Left ventricle myocardium inferior (tissue), 1 donor: Measurements from ENCODE around the gene MRPL54. TPM values are rescaled to one million over a fixed set of nuclear protein-coding genes. Genes with fewer than 3 reads are reported as not detected.

ENCODE experiments used
- DNase-seq: peaks from one replicate; pipeline ENCODE4 v3.0.0-alpha.2; 2020
- H3K27ac ChIP-seq: fragments of 200-600 bp; replicated peaks from 2 replicates; pipeline ENCODE4 v1.8.0; 2021
- H3K27me3 ChIP-seq: fragments of 200-600 bp; 2 replicates; pipeline ENCODE4 v1.8.0; 2021; ENCODE audit warnings: low read depth
- H3K36me3 ChIP-seq: fragments of 200-600 bp; 2 replicates; pipeline ENCODE4 v1.8.0; 2021
- H3K4me1 ChIP-seq: fragments of 200-600 bp; 2 replicates; pipeline ENCODE4 v1.8.0; 2021
- H3K4me3 ChIP-seq: fragments of 200-600 bp; 2 replicates; pipeline ENCODE4 v1.8.0; 2021; ENCODE audit warnings: mild to moderate bottlenecking, moderate library complexity
- H3K9me3 ChIP-seq: fragments of 200-600 bp; replicated peaks from 2 replicates; pipeline ENCODE4 v1.8.0; 2021
- CTCF ChIP-seq: fragments of 200-600 bp; IDR thresholded peaks from 2 replicates; pipeline ENCODE4 v1.8.0; 2021; ENCODE audit warnings: antibody characterized with exemption, mild to moderate bottlenecking, borderline replicate concordance
- intact Hi-C: fragments of 100-400 bp; cut with micrococcal nuclease; formaldehyde crosslinking; loops from one replicate; pipeline ENCODE4 v1.11.0; 2022
- total RNA-seq: library from RNA; stranded (reverse); fragmentation: NEBNext Ultra II Directional; extraction: Animal tissue kit (Norgen Biotek cat#: 25700); gene quantifications from one replicate; pipeline ENCODE4 v1.2.1, GENCODE V29; 2021
- donor health status: DM: no; HTN: yes; CAD: no; lungs with severe emphysema.

The MRPL54 gene
- total RNA-seq, 1 donor from 2014 or later = 64.1 TPM

DNA sequence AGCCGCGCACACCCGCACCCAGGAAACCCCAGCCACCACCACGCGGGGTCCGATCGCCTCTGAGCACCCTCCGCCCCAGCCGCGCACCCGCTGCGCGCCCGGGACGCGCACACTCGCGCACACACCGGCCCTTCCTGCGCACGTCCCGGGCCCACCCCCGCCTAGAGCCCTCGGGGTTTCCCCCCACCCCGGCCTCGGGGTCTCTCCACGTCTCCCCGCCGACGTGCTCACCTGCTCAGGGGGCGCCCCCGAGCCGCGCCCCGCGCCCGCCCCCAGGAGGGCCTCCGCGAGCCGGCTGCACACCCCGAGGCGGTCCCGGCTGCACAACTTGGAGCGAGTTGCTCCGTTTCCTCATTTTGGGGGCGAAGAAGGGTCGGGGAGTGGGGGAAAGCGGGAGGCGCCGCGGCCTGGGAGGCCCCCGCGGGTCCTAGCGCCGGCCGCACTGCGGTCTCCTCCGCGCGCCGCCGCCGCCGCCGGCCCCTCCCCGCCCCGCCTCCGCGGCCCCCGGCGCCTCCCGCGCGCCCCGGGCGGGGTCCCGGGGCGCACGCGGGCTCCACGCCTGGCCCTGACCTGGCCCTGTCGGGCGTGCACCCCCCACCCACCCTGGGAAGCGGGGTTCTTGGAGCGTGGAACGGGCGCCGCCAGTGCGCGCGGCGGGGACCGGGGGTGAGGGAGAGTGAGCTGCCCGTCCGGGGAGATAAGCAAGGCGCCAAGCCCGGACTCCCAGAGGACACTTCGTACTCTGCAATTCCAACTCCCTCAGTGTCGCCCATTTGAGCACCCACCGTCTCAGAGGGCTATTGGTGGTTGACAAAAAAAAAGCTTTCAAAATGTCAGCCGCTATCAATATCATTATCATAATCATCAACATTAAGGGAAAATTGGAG, 23.7 kb downstream of the MRPL54 start, which contains the start of gene MATK:
MATK (minus strand) TSS at position 444 of the 887 bp plus-strand sequence. CDS start 1,246 bp downstream, outside the sequence.
- peak within 1 kb of the TSS; percentile 55 for H3K4me3 ChIP-seq
- H3K27me3 ChIP-seq = peaks cover 88% of the 10 kb centered on the region
- H3K27ac ChIP-seq = no peak within 1 kb of the TSS
- peaks cover 24% of the 10 kb centered on the region for H3K9me3 ChIP-seq
- H3K4me1 ChIP-seq = peaks cover 8% of the 10 kb centered on the region
- no peak for TF ChIP-seq CTCF
- no peak for DNase-seq
- intact Hi-C loops = no loop called here
- no peaks in the 10 kb centered on the region for H3K36me3 ChIP-seq

- no peak for TF ChIP-seq CTCF
- intact Hi-C loops = no loop called here
- H3K4me3 ChIP-seq = no peak overlapping the region
- H3K36me3 ChIP-seq = no peaks in the 10 kb centered on the region
- H3K4me1 ChIP-seq = peaks cover 8% of the 10 kb centered on the region
- H3K27ac ChIP-seq = no peak overlapping the region
- no peak for DNase-seq
- H3K27me3 ChIP-seq = peaks cover 67% of the 10 kb centered on the region
- peaks cover 6% of the 10 kb centered on the region for H3K9me3 ChIP-seq
These were observed 26.7 kb downstream of the MRPL54 start for GRCh38 chr19:3788996-3789778.

DNA sequence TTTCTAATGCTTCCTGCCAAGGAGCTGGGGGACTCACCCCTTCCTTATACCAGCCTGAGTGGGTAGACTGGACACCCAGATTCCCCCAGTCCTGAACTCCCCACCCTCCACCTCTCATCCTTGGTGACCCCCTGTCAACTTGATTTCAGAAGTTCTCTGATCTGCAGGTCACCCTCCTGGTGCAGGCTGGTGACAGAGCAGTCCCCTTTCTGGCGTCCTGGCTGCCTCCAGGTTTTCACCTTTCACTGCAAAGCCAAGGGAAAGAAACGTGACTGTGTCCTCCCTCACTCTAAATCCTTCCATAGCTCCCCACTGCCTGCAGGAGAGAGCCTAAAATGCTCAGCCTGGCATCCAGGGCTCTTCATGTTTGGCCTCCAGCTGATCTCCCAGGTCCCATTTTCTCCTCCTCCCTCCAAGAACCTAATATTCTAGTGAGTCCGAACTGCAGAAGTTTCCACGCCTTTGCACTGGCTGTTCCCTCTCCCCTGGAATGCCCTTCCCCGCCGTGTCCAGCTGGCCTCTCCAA, 27.8 kb downstream of the MRPL54 start:
- peaks cover 8% of the 10 kb centered on the region for H3K4me1 ChIP-seq
- H3K36me3 ChIP-seq = no peaks in the 10 kb centered on the region

GRCh38 chr19:3790941-3791340, 28.5 kb downstream of the MRPL54 start:
- no peak overlapping the region for H3K27ac ChIP-seq
- peaks cover 49% of the 10 kb centered on the region for H3K27me3 ChIP-seq
- no peak overlapping the region for H3K4me3 ChIP-seq
- no peak for TF ChIP-seq CTCF
- H3K4me1 ChIP-seq = peaks cover 2% of the 10 kb centered on the region
- DNase-seq = no peak
- intact Hi-C loops = no loop called here
- peaks cover 9% of the 10 kb centered on the region for H3K9me3 ChIP-seq
- no peaks in the 10 kb centered on the region for H3K36me3 ChIP-seq

More for the DNA sequence above, 27.8 kb downstream of the MRPL54 start:
- H3K27me3 ChIP-seq = peaks cover 56% of the 10 kb centered on the region
- no peak for TF ChIP-seq CTCF
- H3K27ac ChIP-seq = no peak overlapping the region
- intact Hi-C loops = no loop called here
- peaks cover 6% of the 10 kb centered on the region for H3K9me3 ChIP-seq
- H3K4me3 ChIP-seq = no peak overlapping the region
- no peak for DNase-seq

DNA sequence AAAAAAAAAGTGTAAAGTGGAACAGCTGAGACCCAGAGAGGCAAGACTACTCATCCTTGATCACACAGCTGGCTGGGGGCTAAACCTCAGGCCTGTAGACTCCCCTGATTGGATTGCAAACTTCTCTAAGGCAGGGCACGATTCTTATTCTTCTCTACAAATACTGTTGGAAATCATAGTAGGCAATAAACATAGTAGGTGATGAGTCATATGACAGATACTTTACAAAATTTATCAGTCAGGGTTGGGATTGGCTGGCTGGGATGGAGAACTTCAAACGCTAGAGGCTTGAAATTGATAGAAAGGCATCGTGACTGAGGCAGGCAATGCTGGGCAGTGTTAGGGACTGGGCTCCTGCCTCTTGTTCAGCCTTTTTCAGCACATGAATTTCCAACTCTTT, 29.6 kb downstream of the MRPL54 start:
- H3K36me3 ChIP-seq = no peaks in the 10 kb centered on the region
- intact Hi-C loops = no loop called here
- peaks cover 21% of the 10 kb centered on the region for H3K9me3 ChIP-seq
- H3K27me3 ChIP-seq = peaks cover 37% of the 10 kb centered on the region
- H3K4me3 ChIP-seq = no peak overlapping the region
- H3K4me1 ChIP-seq = no peaks in the 10 kb centered on the region
- TF ChIP-seq CTCF = no peak
- no peak for DNase-seq
- H3K27ac ChIP-seq = no peak overlapping the region
